Measurements from ENCODE around the gene CCSER2.
A peak's percentile ranks its signal among the peaks of the same experiment; 100 is the strongest.
"Not testable (repeated sequence)": the region's sequence is repeated elsewhere in the genome, so short reads cannot be mapped to it uniquely, and the experiment has no call there.

The CCSER2 gene

GRCh38 chr10:84339025-84339424 lies 10.6 kb downstream of the CCSER2 start:
- Histone ChIP-seq H3K4me2 (ENCODE audit: low read length) (no peak overlapping the region), H3K4me1 (ENCODE audit: control insufficient read depth, insufficient read depth, low read length) (peaks cover 45% of the 10 kb centered on the region), H3K4me3 (ENCODE audit: low read length) (no peak overlapping the region), H3K9me3 (replicated peaks; ENCODE audit: low read length) (no peaks in the 10 kb centered on the region), H3K36me3 (ENCODE audit: insufficient read depth, low read length) (no peaks in the 10 kb centered on the region), H3K9ac (ENCODE audit: low read depth, low read length) (no peak overlapping the region), H3K27me3 (ENCODE audit: control insufficient read depth, insufficient read depth, low read length) (no peaks in the 10 kb centered on the region)

- Histone ChIP-seq H3K36me3 (ENCODE audit: insufficient read depth, low read length) (no peaks in the 10 kb centered on the region), H3K9me3 (replicated peaks; ENCODE audit: low read length) (no peaks in the 10 kb centered on the region), H3K4me2 (ENCODE audit: low read length) (no peak overlapping the region), H3K4me1 (ENCODE audit: control insufficient read depth, insufficient read depth, low read length) (peaks cover 35% of the 10 kb centered on the region), H3K9ac (ENCODE audit: low read depth, low read length) (no peak overlapping the region), H3K4me3 (ENCODE audit: low read length) (no peak overlapping the region), H3K27me3 (ENCODE audit: control insufficient read depth, insufficient read depth, low read length) (no peaks in the 10 kb centered on the region)
Observed at GRCh38 chr10:84340187-84340586, 11.8 kb downstream of the CCSER2 start.

DNA sequence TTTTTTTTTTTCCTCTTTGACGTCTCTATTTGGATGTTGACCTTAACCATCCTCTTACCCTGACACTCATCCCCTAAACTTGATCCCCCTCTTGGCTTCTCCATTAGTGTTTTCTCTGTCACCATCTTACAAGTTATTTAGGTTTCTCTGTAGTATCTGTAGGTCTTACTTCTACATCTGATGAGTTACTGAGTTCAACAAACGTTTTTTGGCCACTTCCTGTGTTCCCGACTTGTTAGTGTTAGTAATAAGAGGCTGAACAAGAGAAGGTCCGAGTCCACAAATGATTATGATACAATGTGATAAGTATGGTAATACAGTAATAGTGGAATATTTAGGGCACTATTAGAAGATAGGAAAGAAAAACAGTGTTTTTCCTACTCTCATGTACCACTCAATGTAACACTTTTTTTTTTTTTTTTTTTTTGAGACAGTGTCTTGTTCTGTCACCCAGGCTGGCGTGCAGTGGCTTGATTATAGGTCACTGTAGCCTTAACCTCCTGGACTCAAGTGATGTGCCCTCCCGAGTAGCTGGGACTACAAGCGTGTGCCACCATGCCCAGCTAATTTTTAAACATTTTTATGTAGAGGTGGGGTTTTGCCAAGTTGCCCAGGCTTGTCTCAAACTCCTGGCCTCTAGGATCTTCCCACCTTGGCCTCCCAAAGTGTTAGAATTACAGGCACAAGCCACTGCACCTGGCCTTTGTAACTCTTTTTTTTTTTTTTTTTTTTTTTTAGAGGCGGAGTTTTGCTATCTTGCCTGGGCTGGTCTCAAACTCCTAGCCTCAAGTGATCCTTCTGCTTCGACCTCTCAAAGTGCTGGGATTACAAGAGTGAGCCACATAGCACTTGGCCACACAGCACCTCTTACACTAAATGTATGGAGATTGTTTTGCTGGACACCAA lies 12.5 kb downstream of the CCSER2 start:
- H3K9me3 ChIP-seq (replicated peaks; ENCODE audit: low read length): no peaks in the 10 kb centered on the region
- H3K4me2 ChIP-seq (ENCODE audit: low read length): no peak overlapping the region
- H3K9ac ChIP-seq (ENCODE audit: low read depth, low read length): no peak overlapping the region
- no peak overlapping the region for H3K4me3 ChIP-seq (ENCODE audit: low read length)
- H3K36me3 ChIP-seq (ENCODE audit: insufficient read depth, low read length): no peaks in the 10 kb centered on the region
- no peaks in the 10 kb centered on the region for H3K27me3 ChIP-seq (ENCODE audit: control insufficient read depth, insufficient read depth, low read length)
- peaks cover 29% of the 10 kb centered on the region for H3K4me1 ChIP-seq (ENCODE audit: control insufficient read depth, insufficient read depth, low read length)

DNA sequence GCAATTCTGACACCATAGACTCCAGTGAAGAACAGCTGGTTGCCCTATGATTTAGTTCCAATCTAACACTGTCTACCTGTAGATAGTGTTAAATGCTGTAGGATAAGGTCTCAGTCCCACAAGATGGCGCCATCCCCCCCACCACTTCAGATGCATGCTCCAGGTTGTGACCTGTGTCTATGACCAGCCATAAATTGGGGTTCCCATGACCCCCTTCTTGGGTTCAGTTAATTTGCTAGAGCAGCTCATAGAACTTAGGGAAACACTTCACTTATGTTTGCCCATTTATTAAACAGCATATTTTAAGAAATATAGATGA lies 13.1 kb downstream of the CCSER2 start:
- H3K9ac ChIP-seq (ENCODE audit: low read depth, low read length): no peak overlapping the region
- no peaks in the 10 kb centered on the region for H3K27me3 ChIP-seq (ENCODE audit: control insufficient read depth, insufficient read depth, low read length)
- no peaks in the 10 kb centered on the region for H3K9me3 ChIP-seq (replicated peaks; ENCODE audit: low read length)
- H3K4me3 ChIP-seq (ENCODE audit: low read length): no peak overlapping the region
- H3K4me2 ChIP-seq (ENCODE audit: low read length): no peak overlapping the region
- H3K36me3 ChIP-seq (ENCODE audit: insufficient read depth, low read length): no peaks in the 10 kb centered on the region
- H3K4me1 ChIP-seq (ENCODE audit: control insufficient read depth, insufficient read depth, low read length): peaks cover 23% of the 10 kb centered on the region

DNA sequence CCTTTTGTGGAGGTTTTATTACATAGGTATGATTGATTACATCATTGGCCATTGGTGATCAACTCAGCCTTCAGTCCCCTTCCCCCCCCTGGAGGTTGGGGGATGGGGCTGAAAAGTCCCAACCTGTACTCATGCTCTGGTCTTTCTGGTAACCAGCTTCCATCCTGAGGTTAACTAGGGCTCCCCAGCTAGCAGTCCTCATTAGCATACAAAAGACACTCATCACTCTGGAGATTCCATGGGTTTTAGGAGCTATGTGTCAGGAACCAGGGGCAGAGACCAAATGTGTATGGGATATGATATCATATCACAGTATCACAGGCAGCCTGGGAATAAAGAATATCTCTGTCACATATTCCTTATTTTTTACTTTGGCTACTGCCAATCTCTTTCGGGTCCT lies 13.6 kb downstream of the CCSER2 start:
- no peak overlapping the region for H3K4me3 ChIP-seq (ENCODE audit: low read length)
- H3K9ac ChIP-seq (ENCODE audit: low read depth, low read length): no peak overlapping the region
- no peaks in the 10 kb centered on the region for H3K27me3 ChIP-seq (ENCODE audit: control insufficient read depth, insufficient read depth, low read length)
- peaks cover 18% of the 10 kb centered on the region for H3K4me1 ChIP-seq (ENCODE audit: control insufficient read depth, insufficient read depth, low read length)
- no peak overlapping the region for H3K4me2 ChIP-seq (ENCODE audit: low read length)
- no peaks in the 10 kb centered on the region for H3K36me3 ChIP-seq (ENCODE audit: insufficient read depth, low read length)
- H3K9me3 ChIP-seq (replicated peaks; ENCODE audit: low read length): no peaks in the 10 kb centered on the region

GRCh38 chr10:84342584-84342983 lies 14.2 kb downstream of the CCSER2 start:
- Histone ChIP-seq H3K36me3 (ENCODE audit: insufficient read depth, low read length) (no peaks in the 10 kb centered on the region), H3K4me3 (ENCODE audit: low read length) (no peak overlapping the region), H3K4me2 (ENCODE audit: low read length) (no peak overlapping the region), H3K27me3 (ENCODE audit: control insufficient read depth, insufficient read depth, low read length) (no peaks in the 10 kb centered on the region), H3K9ac (ENCODE audit: low read depth, low read length) (no peak overlapping the region), H3K9me3 (replicated peaks; ENCODE audit: low read length) (no peaks in the 10 kb centered on the region), H3K4me1 (ENCODE audit: control insufficient read depth, insufficient read depth, low read length) (peaks cover 12% of the 10 kb centered on the region)

DNA sequence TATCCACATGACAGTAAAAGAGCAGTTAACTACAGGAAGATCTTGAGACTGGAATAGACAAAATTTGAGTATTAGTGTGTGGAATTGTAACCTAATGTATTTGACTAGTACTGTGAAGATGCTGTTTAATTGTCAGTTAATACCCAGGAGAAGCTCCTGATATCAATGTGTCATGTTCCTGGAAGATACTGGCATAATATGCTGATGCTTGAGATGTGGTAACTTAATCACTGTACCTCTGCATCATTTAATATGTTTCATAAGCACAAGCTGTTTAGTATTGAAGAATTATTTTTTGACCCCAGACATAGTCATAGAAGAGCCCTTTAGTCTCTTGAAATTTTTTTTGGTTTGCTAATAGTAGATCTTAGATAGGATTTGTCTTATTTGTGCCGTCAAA lies 15.4 kb downstream of the CCSER2 start:
- no peaks in the 10 kb centered on the region for H3K36me3 ChIP-seq (ENCODE audit: insufficient read depth, low read length)
- H3K4me2 ChIP-seq (ENCODE audit: low read length): no peak overlapping the region
- H3K4me3 ChIP-seq (ENCODE audit: low read length): no peak overlapping the region
- no peaks in the 10 kb centered on the region for H3K9me3 ChIP-seq (replicated peaks; ENCODE audit: low read length)
- H3K27me3 ChIP-seq (ENCODE audit: control insufficient read depth, insufficient read depth, low read length): no peaks in the 10 kb centered on the region
- H3K9ac ChIP-seq (ENCODE audit: low read depth, low read length): no peak overlapping the region
- peaks cover 8% of the 10 kb centered on the region for H3K4me1 ChIP-seq (ENCODE audit: control insufficient read depth, insufficient read depth, low read length)

DNA sequence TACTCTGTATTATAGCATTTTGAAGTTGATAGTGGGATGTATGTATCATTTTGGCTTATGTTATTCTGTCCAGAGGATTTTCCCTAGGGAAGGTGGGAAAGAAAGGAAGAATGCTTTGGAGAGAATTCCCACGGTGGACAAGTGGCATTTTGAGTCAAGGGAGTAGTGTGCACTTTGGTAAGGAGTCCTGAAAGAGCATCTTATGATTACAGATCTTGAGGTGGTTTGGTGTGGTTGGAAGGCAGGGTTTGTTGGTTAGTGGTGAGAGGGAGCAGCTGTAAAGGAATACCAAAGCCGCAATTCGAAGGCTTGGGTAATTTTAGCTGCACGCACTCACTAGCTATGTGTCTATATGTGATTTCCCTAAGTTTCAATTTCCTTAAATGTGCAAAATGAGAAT lies 16.1 kb downstream of the CCSER2 start:
- Histone ChIP-seq H3K4me2 (ENCODE audit: low read length) (no peak overlapping the region), H3K9ac (ENCODE audit: low read depth, low read length) (no peak overlapping the region), H3K36me3 (ENCODE audit: insufficient read depth, low read length) (no peaks in the 10 kb centered on the region)

DNA sequence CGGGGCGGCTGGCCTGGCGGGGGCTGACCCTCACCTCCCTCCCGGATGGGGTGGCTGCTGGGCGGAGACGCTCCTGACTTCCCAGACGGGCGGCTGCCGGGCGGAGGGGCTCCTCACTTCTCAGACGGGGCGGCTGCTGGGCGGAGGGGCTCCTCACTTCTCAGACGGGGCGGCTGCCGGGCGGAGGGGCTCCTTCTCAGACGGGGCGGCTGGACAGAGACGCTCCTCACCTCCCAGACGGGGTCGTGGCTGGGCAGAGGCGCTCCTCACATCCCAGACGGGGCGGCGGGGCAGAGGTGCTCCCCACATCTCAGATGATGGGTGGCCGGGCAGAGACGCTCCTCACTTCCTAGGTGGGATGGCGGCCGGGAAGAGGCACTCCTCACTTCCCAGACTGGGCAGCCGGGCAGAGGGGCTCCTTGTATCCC lies 19.2 kb downstream of the CCSER2 start:
- not testable (repeated sequence) for H3K9ac ChIP-seq (ENCODE audit: low read depth, low read length); H3K9me3 ChIP-seq (replicated peaks; ENCODE audit: low read length); H3K27me3 ChIP-seq (ENCODE audit: control insufficient read depth, insufficient read depth, low read length); H3K36me3 ChIP-seq (ENCODE audit: insufficient read depth, low read length); H3K4me3 ChIP-seq (ENCODE audit: low read length); H3K4me2 ChIP-seq (ENCODE audit: low read length)
- peaks cover 15% of the 10 kb centered on the region for H3K4me1 ChIP-seq (ENCODE audit: control insufficient read depth, insufficient read depth, low read length)

More for the DNA sequence above, 16.1 kb downstream of the CCSER2 start:
- no peaks in the 10 kb centered on the region for H3K27me3 ChIP-seq (ENCODE audit: control insufficient read depth, insufficient read depth, low read length)
- H3K4me3 ChIP-seq (ENCODE audit: low read length): no peak overlapping the region
- H3K9me3 ChIP-seq (replicated peaks; ENCODE audit: low read length): no peaks in the 10 kb centered on the region
- peaks cover 14% of the 10 kb centered on the region for H3K4me1 ChIP-seq (ENCODE audit: control insufficient read depth, insufficient read depth, low read length)

- Histone ChIP-seq H3K9ac (ENCODE audit: low read depth, low read length) (peak overlapping the region; percentile 46), H3K36me3 (ENCODE audit: insufficient read depth, low read length) (no peaks in the 10 kb centered on the region), H3K27me3 (ENCODE audit: control insufficient read depth, insufficient read depth, low read length) (no peaks in the 10 kb centered on the region), H3K9me3 (replicated peaks; ENCODE audit: low read length) (no peaks in the 10 kb centered on the region), H3K4me3 (ENCODE audit: low read length) (no peak overlapping the region), H3K4me1 (ENCODE audit: control insufficient read depth, insufficient read depth, low read length) (peaks cover 15% of the 10 kb centered on the region), H3K4me2 (ENCODE audit: low read length) (peak overlapping the region; percentile 34)
Observed at GRCh38 chr10:84348447-84348846, 20.1 kb downstream of the CCSER2 start.

GRCh38 chr10:84348860-84349259 lies 20.5 kb downstream of the CCSER2 start:
- Histone ChIP-seq H3K27me3 (ENCODE audit: control insufficient read depth, insufficient read depth, low read length) (no peaks in the 10 kb centered on the region), H3K9ac (ENCODE audit: low read depth, low read length) (peak overlapping the region; percentile 46), H3K4me1 (ENCODE audit: control insufficient read depth, insufficient read depth, low read length) (peaks cover 15% of the 10 kb centered on the region), H3K9me3 (replicated peaks; ENCODE audit: low read length) (no peaks in the 10 kb centered on the region), H3K4me2 (ENCODE audit: low read length) (peak overlapping the region; percentile 34), H3K4me3 (ENCODE audit: low read length) (no peak overlapping the region), H3K36me3 (ENCODE audit: insufficient read depth, low read length) (no peaks in the 10 kb centered on the region)

DNA sequence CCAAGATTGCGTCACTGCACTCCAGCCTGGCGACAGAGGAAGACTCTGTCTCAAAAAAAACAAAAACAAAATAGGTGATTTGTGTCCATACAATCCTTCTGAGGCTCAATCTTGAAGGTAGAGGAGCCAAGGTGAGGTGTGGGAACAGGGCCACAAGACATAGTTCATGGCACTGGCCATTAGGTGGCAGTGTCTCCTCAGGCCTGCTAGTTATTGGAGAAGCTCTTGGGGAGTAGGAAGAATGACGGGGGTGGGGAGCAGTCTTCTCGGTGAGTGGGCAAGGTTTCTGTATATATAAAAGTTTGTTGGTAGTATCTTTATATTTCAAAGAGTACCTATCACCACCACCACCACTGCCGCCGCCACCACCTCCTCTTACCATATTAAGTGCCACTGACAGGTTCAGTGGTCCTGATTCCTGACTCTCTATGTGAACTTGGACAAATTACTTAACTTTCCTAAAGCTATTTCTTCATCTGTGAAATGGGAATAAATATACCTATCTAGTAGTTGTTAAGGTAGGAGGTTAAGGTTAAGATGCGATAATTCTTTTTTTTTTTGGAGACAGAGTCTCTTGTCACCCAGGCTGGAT lies 24.0 kb downstream of the CCSER2 start:
- Histone ChIP-seq H3K9me3 (replicated peaks; ENCODE audit: low read length) (no peaks in the 10 kb centered on the region), H3K36me3 (ENCODE audit: insufficient read depth, low read length) (no peaks in the 10 kb centered on the region), H3K4me1 (ENCODE audit: control insufficient read depth, insufficient read depth, low read length) (peaks cover 21% of the 10 kb centered on the region)

More for the DNA sequence above, 24.0 kb downstream of the CCSER2 start:
- Histone ChIP-seq H3K9ac (ENCODE audit: low read depth, low read length) (no peak overlapping the region), H3K27me3 (ENCODE audit: control insufficient read depth, insufficient read depth, low read length) (no peaks in the 10 kb centered on the region), H3K4me2 (ENCODE audit: low read length) (no peak overlapping the region), H3K4me3 (ENCODE audit: low read length) (no peak overlapping the region)
